ENCODE data around the gene PDE7B.

PDE7B gene

GRCh38 chr6:135830452-135830881 lies 21.0 kb upstream of the PDE7B start:
- TF ChIP-seq GATA2 (IDR thresholded peaks at IDR 0.05; ENCODE audit: low read depth, low read length) (no peak), GATA3 (IDR thresholded peaks at IDR 0.05; ENCODE audit: low read depth, low read length) (no peak)

GRCh38 chr6:135831016-135831415 lies 20.5 kb upstream of the PDE7B start:
- no peak for TF ChIP-seq GATA3 (IDR thresholded peaks at IDR 0.05; ENCODE audit: low read depth, low read length)
- no peak for TF ChIP-seq GATA2 (IDR thresholded peaks at IDR 0.05; ENCODE audit: low read depth, low read length)

GRCh38 chr6:135832166-135832565 lies 19.3 kb upstream of the PDE7B start:
- TF ChIP-seq GATA2 (IDR thresholded peaks at IDR 0.05; ENCODE audit: low read depth, low read length) (no peak), GATA3 (IDR thresholded peaks at IDR 0.05; ENCODE audit: low read depth, low read length) (no peak)

DNA sequence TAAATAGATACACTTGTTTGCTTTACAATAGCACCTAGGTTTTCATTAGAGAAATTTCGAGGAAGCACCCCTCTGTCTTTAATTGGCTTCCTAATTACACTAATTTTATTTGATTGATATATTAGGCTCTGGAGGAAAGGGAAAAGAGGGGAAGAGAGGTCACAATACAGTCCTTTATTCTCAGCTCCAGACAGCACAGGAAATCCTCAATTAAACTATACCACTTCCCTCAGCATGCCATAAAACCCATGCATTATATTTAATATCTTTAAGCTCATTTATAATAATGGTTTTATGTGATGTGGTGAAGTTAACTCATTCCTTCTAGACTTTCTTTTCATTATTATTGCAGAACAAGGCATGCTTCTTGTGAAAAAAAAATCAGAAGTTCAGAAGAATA lies 17.7 kb upstream of the PDE7B start:
- no peak for TF ChIP-seq GATA3 (IDR thresholded peaks at IDR 0.05; ENCODE audit: low read depth, low read length)
- no peak for TF ChIP-seq GATA2 (IDR thresholded peaks at IDR 0.05; ENCODE audit: low read depth, low read length)

- TF ChIP-seq GATA2 (IDR thresholded peaks at IDR 0.05; ENCODE audit: low read depth, low read length) (no peak), GATA3 (IDR thresholded peaks at IDR 0.05; ENCODE audit: low read depth, low read length) (no peak)
These were observed 13.6 kb upstream of the PDE7B start for GRCh38 chr6:135837735-135838449.

GRCh38 chr6:135839121-135839520 lies 12.4 kb upstream of the PDE7B start:
- TF ChIP-seq GATA2 (IDR thresholded peaks at IDR 0.05; ENCODE audit: low read depth, low read length), result no peak
- TF ChIP-seq GATA3 (IDR thresholded peaks at IDR 0.05; ENCODE audit: low read depth, low read length), result no peak

DNA sequence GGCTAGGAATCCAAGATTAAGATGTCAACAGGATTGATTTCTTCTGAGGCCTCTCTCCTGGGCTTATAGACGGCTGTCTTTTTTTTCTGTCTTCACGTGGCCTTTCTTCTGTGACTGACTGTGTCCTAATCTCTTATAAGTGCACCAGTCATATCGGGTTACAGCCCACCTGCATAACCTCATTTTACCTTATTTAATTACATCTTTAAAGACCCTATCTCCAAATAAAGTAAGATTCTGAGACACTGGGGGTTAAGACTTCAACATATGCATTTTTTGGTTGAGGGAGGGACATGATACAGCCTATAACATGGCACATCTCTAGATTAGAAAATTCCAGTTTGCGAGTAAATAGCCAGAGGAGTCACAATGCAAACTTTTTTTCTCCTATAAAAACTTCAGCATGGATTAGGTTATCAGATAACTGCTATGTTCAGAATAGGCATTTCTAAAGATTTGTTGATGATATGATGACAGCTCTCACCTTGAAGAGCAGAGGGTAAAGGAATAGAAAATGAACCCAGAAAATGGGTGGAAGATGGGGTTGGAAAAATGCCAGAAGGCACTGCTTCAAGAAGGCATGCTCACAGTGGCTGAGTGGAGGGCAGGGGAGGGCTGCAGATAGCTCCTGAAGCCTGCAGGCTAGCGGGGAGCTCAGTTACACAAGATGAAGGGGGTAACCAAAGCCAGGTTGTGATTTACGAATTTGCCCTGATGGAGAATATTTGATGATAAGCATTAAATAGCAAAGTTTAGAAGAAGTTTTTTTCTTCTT lies 8.7 kb upstream of the PDE7B start:
- no peak for TF ChIP-seq GATA2 (IDR thresholded peaks at IDR 0.05; ENCODE audit: low read depth, low read length)
- no peak for TF ChIP-seq GATA3 (IDR thresholded peaks at IDR 0.05; ENCODE audit: low read depth, low read length)

- no peak for TF ChIP-seq GATA2 (IDR thresholded peaks at IDR 0.05; ENCODE audit: low read depth, low read length)
- no peak for TF ChIP-seq GATA3 (IDR thresholded peaks at IDR 0.05; ENCODE audit: low read depth, low read length)
These were observed 619 bp upstream of the PDE7B start for GRCh38 chr6:135850882-135851281.

- no peak for TF ChIP-seq GATA2 (IDR thresholded peaks at IDR 0.05; ENCODE audit: low read depth, low read length)
- no peak for TF ChIP-seq GATA3 (IDR thresholded peaks at IDR 0.05; ENCODE audit: low read depth, low read length)
These were observed 1.2 kb downstream of the PDE7B start for GRCh38 chr6:135852746-135853145.

DNA sequence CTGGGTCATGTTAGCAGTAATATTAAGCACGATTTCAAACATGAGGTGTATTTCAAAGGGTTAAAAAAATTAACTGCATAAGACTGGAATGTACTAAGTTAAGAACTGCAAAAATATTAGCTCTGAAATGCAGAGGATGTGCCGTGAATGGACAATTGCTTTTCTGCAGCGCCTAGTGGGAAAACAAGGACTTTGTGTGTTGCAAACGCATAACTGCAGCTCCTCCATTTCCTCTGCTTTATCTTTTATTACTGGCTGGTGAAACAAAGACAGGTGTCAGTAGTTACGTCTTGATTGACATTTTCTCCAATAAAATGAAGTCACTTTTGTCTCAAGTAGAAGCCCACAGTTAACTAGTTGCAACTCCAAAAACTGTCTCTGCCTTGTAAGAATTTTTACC lies 1.7 kb downstream of the PDE7B start:
- TF ChIP-seq GATA3 (IDR thresholded peaks at IDR 0.05; ENCODE audit: low read depth, low read length) (no peak), GATA2 (IDR thresholded peaks at IDR 0.05; ENCODE audit: low read depth, low read length) (no peak)

GRCh38 chr6:135853986-135854385 lies 2.5 kb downstream of the PDE7B start:
- no peak for TF ChIP-seq GATA3 (IDR thresholded peaks at IDR 0.05; ENCODE audit: low read depth, low read length)

DNA sequence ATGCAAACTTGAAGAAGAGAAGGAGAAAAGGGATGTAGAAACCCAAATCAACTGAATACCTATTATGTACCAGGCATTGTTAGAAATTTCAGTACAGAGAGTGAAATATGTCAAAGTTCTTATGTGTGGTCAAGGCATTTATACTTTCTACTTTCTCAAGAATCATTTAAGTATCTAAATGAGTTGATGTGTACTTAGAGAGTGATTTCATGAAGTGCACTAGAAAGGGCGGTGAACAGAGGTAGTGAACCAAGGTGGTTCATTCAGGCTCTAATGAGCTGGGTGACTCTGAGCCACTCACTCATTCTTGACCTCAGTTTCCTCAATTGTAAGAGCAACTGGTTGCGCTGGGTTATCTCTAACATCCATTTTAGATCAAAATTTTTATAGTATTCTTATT lies 3.3 kb downstream of the PDE7B start:
- TF ChIP-seq GATA2 (IDR thresholded peaks at IDR 0.05; ENCODE audit: low read depth, low read length), result no peak
- TF ChIP-seq GATA3 (IDR thresholded peaks at IDR 0.05; ENCODE audit: low read depth, low read length), result no peak

GRCh38 chr6:135858931-135859330 lies 7.4 kb downstream of the PDE7B start:
- TF ChIP-seq GATA3 (IDR thresholded peaks at IDR 0.05; ENCODE audit: low read depth, low read length), result no peak
- no peak for TF ChIP-seq GATA2 (IDR thresholded peaks at IDR 0.05; ENCODE audit: low read depth, low read length)

- TF ChIP-seq GATA3 (IDR thresholded peaks at IDR 0.05; ENCODE audit: low read depth, low read length), result no peak
- TF ChIP-seq GATA2 (IDR thresholded peaks at IDR 0.05; ENCODE audit: low read depth, low read length), result no peak
These were observed 8.9 kb downstream of the PDE7B start for GRCh38 chr6:135860361-135860760.

DNA sequence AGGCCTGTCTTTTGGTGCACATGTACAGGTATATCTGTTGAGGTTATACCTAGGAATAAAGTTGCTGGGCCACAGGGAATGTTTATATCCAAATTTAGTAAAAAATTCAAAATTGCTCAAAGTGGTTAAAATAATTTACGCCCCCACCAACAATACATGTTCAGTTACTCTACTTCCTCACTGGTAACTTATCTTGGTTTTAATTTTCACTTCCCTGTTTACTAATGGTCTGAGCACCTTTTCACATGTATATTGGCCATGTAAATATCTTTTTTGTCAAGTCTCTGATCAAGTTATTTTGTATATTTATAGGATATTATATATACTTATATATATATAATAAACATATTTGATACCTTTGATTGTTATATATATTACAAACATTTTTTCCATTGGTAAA lies 9.7 kb downstream of the PDE7B start:
- TF ChIP-seq GATA3 (IDR thresholded peaks at IDR 0.05; ENCODE audit: low read depth, low read length) (no peak), GATA2 (IDR thresholded peaks at IDR 0.05; ENCODE audit: low read depth, low read length) (no peak)
